Cardiac muscle cell (in vitro differentiated cells and primary cell): ENCODE data around the gene GBP2. TPM values are rescaled to one million over a fixed set of nuclear protein-coding genes. Genes with fewer than 3 reads are reported as not detected.
A peak's percentile ranks its signal among the peaks of the same experiment; 100 is the strongest.

Experiments
- DNase-seq, 2 donors: peaks; one replicate each; pipeline versions ENCODE4 v3.0.0 to v3.0.0-alpha.2; 2010 to 2017; ENCODE audit warnings: low read depth in 1 of 2, low spot score in 1 of 2
- H3K27ac ChIP-seq: fragments of 200-600 bp; sonication (generic); 2 replicates; pipeline ENCODE4 v1.5.1; 2016
- H3K27me3 ChIP-seq: fragments of 200-600 bp; sonication (generic); 2 replicates; pipeline ENCODE4 v1.6.0; 2016; ENCODE audit warnings: control low read depth
- H3K36me3 ChIP-seq: fragments of 200-600 bp; sonication (generic); 2 replicates; pipeline ENCODE4 v1.5.1; 2016; ENCODE audit warnings: control low read depth
- H3K4me1 ChIP-seq: fragments of 200-600 bp; sonication (generic); 2 replicates; pipeline ENCODE4 v1.8.1; 2017; ENCODE audit warnings: low read depth, mild to moderate bottlenecking, mixed run types
- H3K4me3 ChIP-seq: fragments of 200-600 bp; sonication (generic); 2 replicates; pipeline ENCODE4 v1.5.1; 2016; ENCODE audit warnings: mild to moderate bottlenecking
- H3K9me3 ChIP-seq: fragments of 200-600 bp; sonication (generic); 2 replicates; pipeline ENCODE4 v1.5.1; 2017; ENCODE audit warnings: low read depth, mild to moderate bottlenecking, control low read depth
- CTCF ChIP-seq: IDR thresholded peaks from 2 replicates; pipeline ENCODE4 v1.5.1; 2012; ENCODE audit warnings: low read depth, mild to moderate bottlenecking, low read length
- polyA plus RNA-seq: library from polyadenylated mRNA; unstranded; fragments of >200 nt; fragmentation: Nextera tagmentation; extraction: Ambion mirVana; gene quantifications from 2 replicates; pipeline ENCODE4 v1.2.1, GENCODE V29; 2016
- total RNA-seq: library from RNA; depleted of rRNA; stranded (reverse); fragments of >200 nt; gene quantifications from 2 replicates; pipeline ENCODE4 v1.2.3, GENCODE V29; 2016

GBP2 gene
- total and polyA plus RNA-seq, 2 experiments from 2014 or later: 0.83 to 1.1 TPM

GRCh38 chr1:89104147-89104546 is 21.8 kb downstream of the GBP2 start:
- no peak overlapping the region for H3K27ac ChIP-seq
- TF ChIP-seq CTCF: no peak
- H3K9me3 ChIP-seq: no peaks in the 10 kb centered on the region

DNA sequence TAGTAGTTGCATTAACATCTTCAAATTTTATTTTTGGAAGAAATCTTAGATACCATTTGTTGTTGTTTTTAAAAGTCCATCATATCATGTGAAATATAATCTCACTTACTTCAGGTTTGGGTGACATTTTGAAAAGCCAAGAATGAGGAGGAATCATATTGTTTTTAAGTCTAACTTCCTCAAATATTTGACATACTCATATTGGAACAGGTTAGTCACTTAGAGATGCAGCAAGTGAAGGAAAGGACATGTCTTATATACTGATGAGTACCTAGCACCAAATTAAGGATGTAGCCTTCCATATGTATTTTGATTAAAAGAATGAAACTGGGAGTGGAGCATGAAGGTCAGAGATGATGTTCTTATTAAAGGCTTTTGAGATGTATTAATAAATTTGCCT is 23.9 kb downstream of the GBP2 start:
- no peak for DNase-seq
- peaks cover 2% of the 10 kb centered on the region for H3K4me1 ChIP-seq
- no peaks in the 10 kb centered on the region for H3K9me3 ChIP-seq
- H3K36me3 ChIP-seq: no peaks in the 10 kb centered on the region
- H3K27ac ChIP-seq: no peak overlapping the region
- H3K4me3 ChIP-seq: no peak overlapping the region
- TF ChIP-seq CTCF: no peak
- H3K27me3 ChIP-seq: no peaks in the 10 kb centered on the region

More at GRCh38 chr1:89104147-89104546, 21.8 kb downstream of the GBP2 start:
- Histone ChIP-seq H3K36me3 (no peaks in the 10 kb centered on the region), H3K4me1 (peaks cover 2% of the 10 kb centered on the region), H3K4me3 (no peak overlapping the region), H3K27me3 (no peaks in the 10 kb centered on the region)
- no peak for DNase-seq

- Histone ChIP-seq H3K4me1 (peaks cover 2% of the 10 kb centered on the region), H3K27ac (no peak overlapping the region), H3K27me3 (no peaks in the 10 kb centered on the region), H3K4me3 (no peak overlapping the region), H3K36me3 (no peaks in the 10 kb centered on the region), H3K9me3 (no peaks in the 10 kb centered on the region)
- TF ChIP-seq CTCF: no peak
- peak in 1 of 2 donors; percentile 1 for DNase-seq
Observed at GRCh38 chr1:89100412-89100811, 25.5 kb downstream of the GBP2 start.

DNA sequence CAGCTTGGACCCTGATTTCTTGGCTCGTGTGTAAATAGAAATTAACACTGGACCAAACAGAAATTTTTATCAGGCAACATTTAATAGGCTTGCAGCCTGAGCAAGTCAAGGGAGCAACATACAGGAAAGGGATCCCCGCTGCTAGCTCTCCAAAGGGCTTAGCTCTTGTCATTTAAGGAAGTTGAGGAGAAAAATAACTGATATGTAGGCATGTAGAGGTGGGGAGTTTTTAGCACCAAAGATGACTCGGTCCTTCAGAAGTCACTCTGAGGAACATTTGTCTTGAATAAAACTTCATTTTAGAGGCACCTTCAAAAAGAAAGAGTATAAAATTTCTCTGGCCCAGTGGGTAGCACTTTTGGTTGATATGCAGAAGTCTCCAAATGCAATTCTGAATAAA is 27.1 kb downstream of the GBP2 start:
- H3K9me3 ChIP-seq: no peaks in the 10 kb centered on the region

GRCh38 chr1:89095737-89096136 is 30.2 kb downstream of the GBP2 start:
- Histone ChIP-seq H3K27me3 (no peaks in the 10 kb centered on the region), H3K4me3 (no peak overlapping the region), H3K36me3 (no peaks in the 10 kb centered on the region), H3K9me3 (no peaks in the 10 kb centered on the region), H3K27ac (no peak overlapping the region), H3K4me1 (peaks cover 1% of the 10 kb centered on the region)
- TF ChIP-seq CTCF: no peak
- no peak for DNase-seq

More for the DNA sequence above, 27.1 kb downstream of the GBP2 start:
- DNase-seq: no peak
- Histone ChIP-seq H3K27ac (no peak overlapping the region), H3K4me3 (no peak overlapping the region), H3K27me3 (no peaks in the 10 kb centered on the region), H3K4me1 (peaks cover 2% of the 10 kb centered on the region), H3K36me3 (no peaks in the 10 kb centered on the region)
- no peak for TF ChIP-seq CTCF

- DNase-seq: no peak
- Histone ChIP-seq H3K4me1 (peaks cover 12% of the 10 kb centered on the region), H3K4me3 (no peak overlapping the region), H3K27me3 (no peaks in the 10 kb centered on the region), H3K36me3 (no peaks in the 10 kb centered on the region), H3K9me3 (no peaks in the 10 kb centered on the region), H3K27ac (no peak overlapping the region)
- no peak for TF ChIP-seq CTCF
Observed at GRCh38 chr1:89089962-89090361, 36.0 kb downstream of the GBP2 start.
